ENCODE data around the gene ANO4.

Gene ANO4

GRCh38 chr12:100995201-100995600 is 200.6 kb downstream of the ANO4 start:
- DNase-seq = peak; percentile 77

DNA sequence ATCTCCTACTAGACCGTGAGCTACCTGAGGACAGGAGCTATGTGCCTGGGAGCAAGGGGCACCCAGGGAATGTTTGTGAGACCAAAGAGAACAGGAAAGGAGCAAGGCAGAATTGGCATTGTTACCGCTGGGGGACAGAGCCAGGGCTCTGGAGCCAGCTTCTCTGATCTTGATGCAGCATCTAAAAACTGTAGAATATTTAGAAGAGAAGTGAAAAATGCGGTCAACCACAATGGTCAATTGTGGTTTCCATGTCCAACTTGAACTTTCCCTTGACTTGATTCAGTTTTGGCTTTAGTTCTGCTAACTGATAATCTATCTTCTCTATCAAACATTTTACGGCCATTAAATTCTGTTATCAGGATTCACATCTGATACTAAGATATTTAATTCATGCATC is 201.2 kb downstream of the ANO4 start:
- no peak for DNase-seq

DNA sequence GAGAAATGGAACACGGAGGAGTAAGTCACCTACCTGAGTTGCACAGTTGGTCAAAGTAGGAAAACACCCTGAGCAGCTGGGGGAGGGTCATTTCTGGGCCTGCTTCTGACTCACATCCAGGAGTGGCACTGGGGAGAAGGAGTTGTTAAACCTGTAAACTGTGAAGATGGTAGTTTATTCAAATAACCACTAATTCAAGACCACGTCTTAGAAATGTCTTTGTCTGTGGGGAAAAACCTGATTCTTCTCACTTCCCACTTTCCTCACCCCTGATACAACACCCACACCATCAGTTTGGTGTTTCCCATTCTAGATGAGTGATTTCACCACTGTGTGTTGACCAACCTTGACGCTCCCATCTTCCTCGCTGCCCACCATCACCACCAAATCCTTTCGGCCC is 207.1 kb downstream of the ANO4 start:
- no peak for DNase-seq

DNA sequence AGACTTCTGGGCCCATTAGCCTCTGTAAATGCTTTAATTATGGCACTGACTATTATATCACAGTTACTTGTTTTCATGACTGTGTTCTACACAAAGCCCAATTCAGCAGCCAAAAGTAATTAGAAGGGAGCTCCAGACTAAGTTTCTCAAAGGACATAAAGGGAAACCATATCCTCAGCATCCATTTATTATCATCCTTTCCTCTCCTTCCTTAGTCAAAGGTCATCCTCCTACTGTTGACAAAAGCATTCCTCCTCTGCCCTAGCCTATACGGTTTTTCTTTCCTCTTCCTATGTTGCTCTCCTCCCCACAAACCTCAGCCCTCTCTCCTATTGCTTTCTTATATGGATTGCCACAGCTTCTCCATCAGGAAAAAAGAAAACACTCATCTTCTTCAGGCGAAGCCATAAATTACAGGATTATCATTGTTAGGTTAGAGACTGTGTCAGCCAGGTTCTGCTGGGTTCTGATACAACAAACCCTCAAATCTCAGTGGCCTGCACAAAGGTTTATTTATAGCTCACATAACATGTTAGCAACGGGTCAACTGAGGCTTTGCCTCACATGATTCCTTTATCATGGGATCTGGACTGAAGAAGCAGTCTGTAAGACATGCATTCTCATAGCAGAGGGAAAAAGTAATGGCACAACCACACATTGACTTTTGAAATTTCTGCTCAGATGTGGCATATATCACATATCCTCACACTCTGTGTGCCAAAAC is 208.3 kb downstream of the ANO4 start:
- DNase-seq = no peak

- DNase-seq = no peak
Observed at GRCh38 chr12:101004898-101005297, 210.3 kb downstream of the ANO4 start.

GRCh38 chr12:101009274-101009673 is 214.7 kb downstream of the ANO4 start:
- no peak for DNase-seq

DNA sequence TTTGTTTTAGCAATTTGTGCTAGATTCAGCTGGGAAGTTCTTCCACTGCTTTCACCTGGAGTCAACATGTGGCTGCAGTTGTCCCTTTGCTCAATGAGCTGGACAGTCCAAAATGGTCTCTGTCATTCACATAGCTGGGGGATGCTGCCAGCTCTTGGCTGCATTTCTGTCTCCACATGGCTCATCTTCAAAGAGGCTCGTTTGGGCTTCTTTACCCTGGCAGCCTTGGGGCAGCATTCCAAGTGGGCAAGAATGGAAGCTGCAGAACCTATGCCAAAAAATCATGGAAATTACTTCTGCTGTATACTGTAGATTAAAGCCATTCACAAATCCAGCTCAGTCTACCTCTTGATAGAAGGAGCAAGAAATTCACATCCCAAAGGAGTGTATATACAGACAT is 216.3 kb downstream of the ANO4 start:
- no peak for DNase-seq

- DNase-seq = no peak
Observed at GRCh38 chr12:101013993-101014392, 219.4 kb downstream of the ANO4 start.

DNA sequence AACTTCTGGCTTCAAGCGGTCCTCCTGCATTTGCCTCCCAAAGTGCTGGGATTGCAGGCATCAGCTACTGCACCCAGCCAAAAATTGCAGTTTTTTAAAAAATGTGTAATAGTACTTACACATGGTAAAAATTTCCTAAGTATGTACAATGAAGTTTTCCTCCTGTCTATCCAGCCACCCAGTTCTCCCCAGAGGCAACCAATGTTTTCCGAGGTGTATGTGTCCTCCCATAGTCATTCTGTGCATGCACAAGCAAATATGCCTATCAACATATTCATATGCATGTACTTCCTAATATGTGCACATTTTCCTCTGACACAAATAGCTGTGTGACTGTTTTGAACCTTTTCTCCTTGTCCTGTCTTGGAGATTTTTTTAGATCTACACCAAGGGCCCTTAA is 220.5 kb downstream of the ANO4 start:
- DNase-seq = no peak

DNA sequence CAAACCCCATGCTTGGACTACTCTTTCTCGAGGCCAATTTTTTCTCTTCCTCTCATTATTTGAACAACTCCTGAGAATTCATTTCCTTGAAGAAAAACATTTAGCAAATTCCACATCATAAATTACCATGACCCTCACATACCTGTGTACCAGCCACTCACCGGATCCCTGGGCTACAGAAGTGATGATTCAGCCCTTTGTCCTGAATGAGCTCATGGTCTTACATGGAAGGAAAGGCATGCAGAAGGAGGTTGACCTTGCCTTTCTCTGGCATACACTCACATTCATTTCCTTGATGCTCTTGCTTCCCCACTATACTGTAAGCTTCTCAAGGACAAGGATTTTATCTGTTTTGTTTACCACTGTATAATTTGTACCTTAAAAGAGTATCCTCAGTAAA is 224.0 kb downstream of the ANO4 start:
- DNase-seq = peak; percentile 96

GRCh38 chr12:101019201-101019600 is 224.6 kb downstream of the ANO4 start:
- no peak for DNase-seq

GRCh38 chr12:101019667-101020066 is 225.1 kb downstream of the ANO4 start:
- DNase-seq = no peak

DNA sequence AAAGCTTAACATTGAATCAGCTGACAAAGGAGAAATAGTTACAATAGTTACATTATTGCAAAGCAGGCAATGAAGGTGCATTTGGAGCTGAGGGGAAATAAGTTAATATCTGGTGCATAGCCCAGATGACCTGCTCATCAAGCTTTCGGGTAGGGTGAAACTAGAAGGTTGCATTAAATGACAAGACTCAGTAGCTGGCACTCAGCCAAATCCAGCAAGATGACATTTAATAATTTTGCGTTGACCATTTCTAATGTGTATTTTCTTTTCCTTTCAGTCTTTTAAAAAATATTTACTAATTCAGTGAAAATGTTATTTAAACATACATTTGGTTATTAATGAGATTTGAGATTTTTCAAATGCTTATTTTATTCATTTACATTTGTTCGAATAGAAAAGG is 226.9 kb downstream of the ANO4 start:
- DNase-seq = no peak

DNA sequence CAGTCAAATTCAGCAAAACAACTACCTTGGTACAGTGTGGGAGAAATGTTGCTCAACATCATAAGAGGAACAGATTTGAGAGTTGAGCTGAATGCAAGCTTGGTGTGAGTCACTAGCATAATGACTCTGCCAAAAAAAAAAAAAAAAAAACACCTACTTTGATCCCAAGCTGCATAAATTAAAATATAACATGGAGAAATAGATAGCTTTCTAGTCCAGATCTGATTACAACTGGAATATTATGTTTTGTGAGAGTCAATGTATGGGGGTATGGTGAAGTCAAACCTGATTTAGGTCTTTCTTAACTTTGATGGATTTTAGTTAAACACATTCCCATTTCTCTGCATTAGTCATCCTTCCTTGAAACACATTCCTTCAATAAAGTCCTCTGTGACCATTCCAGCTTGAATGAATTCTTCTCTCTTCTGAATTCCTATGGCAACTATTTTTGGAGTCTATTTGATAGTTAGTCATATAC is 227.4 kb downstream of the ANO4 start:
- DNase-seq = no peak

GRCh38 chr12:101027200-101027599 is 232.6 kb downstream of the ANO4 start:
- no peak for DNase-seq

DNA sequence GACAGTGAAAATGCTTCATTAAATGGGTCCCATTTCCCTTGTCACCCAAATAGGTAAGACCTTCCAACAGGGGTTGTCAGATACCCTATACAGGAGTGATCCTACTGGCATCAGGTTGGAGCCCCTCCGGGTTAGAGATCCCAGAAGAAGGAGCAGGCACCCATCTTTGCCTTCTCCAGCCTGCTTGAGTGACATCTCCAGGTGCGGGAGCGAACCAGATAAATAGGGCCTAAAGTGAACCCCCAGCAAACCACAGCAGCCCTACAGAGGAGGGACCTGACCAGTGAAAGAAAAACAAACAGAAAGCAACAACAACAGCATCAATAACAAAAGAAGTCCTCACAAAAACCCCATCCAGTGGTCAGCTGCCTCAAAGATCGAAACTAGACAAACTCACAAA is 233.2 kb downstream of the ANO4 start:
- no peak for DNase-seq

GRCh38 chr12:101038289-101038871 is 243.8 kb downstream of the ANO4 start:
- no peak for DNase-seq

DNA sequence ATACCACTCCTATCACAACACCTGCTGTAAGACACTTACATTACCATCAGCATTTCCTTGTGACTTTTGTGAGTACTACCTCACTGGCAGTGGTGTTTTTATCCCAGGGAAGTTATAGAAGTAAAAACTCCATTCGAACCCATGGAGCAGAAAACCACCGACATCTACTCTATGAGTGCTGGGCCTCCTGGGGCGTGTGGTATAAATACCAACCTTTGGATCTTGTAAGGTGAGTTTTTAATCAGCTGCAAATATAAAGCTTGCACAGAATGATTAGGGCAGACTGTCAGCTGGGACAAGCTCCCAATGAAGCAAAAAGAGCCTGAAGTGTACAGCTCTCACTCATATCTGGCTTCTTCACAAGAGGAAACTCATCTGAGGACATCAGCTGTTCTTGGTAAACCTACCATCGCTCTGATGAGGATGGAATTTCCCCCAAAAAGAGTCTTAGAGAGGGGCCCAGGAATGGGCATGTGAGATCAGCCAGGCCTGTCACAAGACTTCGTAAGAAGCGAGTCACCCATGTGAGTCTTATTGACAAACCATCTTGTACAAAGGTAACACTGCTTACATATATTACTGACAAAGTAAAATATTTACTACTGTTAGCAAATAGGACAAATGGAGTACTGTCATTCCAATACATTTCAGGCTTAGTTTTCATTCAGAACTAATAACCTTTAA is 245.4 kb downstream of the ANO4 start:
- no peak for DNase-seq

DNA sequence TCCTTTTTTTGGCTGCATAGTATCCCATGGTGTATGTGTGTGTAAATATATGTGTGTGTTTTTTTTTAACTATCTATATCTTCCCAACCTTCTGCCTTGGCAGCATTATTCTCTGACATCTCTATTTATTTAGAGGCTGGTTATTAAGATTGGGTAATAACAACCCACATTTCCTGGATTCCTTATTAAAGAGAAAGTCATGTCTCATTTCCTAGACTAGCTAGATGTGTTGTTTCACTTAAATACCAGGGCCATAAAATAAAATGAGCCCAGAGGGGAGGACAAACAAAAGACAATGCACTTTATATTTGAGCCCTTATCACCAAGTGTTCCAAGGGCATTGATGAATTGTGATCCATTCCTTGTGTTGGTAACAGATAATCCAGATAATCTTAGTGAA is 246.4 kb downstream of the ANO4 start:
- DNase-seq = no peak

DNA sequence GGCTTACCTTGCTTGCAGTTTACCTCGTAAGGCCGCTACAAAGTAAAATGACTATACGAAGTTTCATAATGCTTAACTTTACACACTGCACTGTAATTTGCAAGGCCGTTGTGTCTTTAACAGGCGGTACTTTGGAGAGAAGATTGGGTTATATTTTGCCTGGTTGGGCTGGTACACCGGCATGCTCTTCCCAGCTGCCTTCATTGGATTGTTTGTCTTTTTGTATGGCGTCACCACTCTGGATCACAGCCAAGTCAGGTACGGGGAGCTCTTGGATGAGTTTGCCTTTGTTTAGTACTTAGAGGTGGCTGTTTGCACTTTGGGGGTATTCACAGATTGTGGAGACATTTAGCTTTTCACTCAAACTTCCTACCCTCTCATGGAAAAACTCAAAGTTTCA is 247.6 kb downstream of the ANO4 start:
- DNase-seq = no peak

- DNase-seq = no peak
Observed at GRCh38 chr12:101044512-101045059, 250.0 kb downstream of the ANO4 start.

DNA sequence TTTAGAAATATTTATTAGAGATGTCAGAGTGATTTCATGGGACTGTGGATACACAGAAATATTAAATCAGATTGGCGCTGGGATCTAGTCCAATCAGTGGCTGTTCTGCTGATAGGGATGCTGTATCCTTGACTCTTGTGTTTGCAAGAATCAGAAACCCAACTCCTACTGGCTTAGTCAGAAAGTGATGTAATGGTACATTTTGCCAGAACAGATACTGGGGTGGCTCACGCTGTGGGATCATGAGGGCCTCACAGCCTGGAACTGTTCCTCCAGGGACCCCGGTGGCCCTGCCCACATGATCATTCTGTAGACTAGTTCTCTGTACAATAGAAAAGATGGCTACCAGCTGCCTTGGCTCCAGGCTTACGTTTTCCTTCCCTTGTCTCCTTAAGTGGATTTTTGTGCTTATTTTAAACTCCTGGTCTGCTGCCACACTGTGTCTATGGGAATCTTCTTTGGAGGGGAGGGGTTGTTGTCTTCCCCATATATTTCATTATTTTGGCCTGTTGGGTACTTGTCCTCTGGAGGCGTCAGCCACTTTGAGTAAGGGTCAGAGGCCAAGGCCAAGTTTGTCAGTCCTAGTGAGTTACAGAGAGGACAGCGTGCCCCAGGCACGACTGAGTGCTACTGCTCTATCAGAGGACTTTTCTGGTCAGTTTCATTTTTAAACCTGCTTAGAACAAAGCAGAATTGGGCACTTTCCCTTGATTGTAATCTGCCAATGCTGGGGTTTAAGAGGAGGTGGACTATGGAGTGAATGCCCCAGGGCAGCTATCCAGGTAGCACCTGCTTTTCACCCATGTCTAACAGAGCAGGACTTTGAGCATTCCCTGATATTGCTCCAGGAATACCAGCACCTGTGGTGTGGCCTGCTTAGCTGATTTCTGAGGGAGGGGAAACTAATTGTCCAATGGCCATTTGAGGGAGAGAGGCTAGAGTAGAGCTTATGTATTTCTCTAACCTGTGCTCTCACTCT is 251.2 kb downstream of the ANO4 start:
- DNase-seq = no peak

DNA sequence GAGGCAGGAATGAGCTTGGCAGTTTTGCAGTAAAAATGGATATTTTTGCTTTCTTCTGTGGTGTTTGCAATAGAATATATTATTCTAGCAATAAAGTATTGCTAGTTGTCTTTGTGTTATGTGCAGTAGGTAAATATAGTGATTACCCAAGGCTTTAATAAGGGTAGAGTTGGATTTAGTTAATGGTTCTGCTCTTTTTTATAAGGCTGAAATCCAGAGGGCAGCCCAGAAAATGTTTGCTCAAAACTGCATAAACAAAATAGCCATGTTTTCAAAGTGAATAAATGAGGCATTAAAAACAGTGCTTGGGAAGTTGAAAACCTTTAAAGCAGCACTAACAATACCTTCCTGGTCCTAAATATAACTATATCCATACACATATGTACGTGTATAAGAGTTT is 253.1 kb downstream of the ANO4 start:
- no peak for DNase-seq

All from islet precursor cell (in vitro differentiated cells).